HEK293T (cell line): ENCODE data around the gene NME3.
"Not testable (repeated sequence)": the region's sequence is repeated elsewhere in the genome, so short reads cannot be mapped to it uniquely, and the experiment has no call there.

Experiments used
- ARNT ChIP-seq: fragments of 450-650 bp; IDR thresholded peaks from 2 replicates; pipeline ENCODE4 v1.6.1; 2017; ENCODE audit warnings: mild to moderate bottlenecking
- BHLHE40 ChIP-seq: fragments of 450-650 bp; IDR thresholded peaks from 2 replicates; pipeline ENCODE4 v1.6.1; 2016; ENCODE audit warnings: mild to moderate bottlenecking, moderate library complexity, borderline replicate concordance
- ELF4 ChIP-seq: fragments of 450-650 bp; IDR thresholded peaks from 2 replicates; pipeline ENCODE4 v1.6.1; 2017; ENCODE audit warnings: antibody characterized with exemption
- FOXA1 ChIP-seq: fragments of 450-650 bp; IDR thresholded peaks from 2 replicates; pipeline ENCODE4 v1.6.1; 2016; ENCODE audit warnings: mild to moderate bottlenecking
- FOXK2 ChIP-seq: fragments of 450-650 bp; IDR thresholded peaks from 2 replicates; pipeline ENCODE4 v1.6.1; 2016; ENCODE audit warnings: mild to moderate bottlenecking
- FOXM1 ChIP-seq: fragments of 450-650 bp; IDR thresholded peaks from 2 replicates; pipeline ENCODE4 v1.6.1; 2017; ENCODE audit warnings: mild to moderate bottlenecking, borderline replicate concordance
- LEF1 ChIP-seq: fragments of 450-650 bp; IDR thresholded peaks from 2 replicates; pipeline ENCODE4 v1.6.1; 2017; ENCODE audit warnings: mild to moderate bottlenecking, borderline replicate concordance
- PKNOX1 ChIP-seq: fragments of 450-650 bp; IDR thresholded peaks from 2 replicates; pipeline ENCODE4 v1.6.1; 2016
- SP1 ChIP-seq: fragments of 450-650 bp; IDR thresholded peaks from 2 replicates; pipeline ENCODE4 v1.6.1; 2017
- SUZ12 ChIP-seq: fragments of 450-650 bp; IDR thresholded peaks from 2 replicates; pipeline ENCODE4 v1.6.1; 2016; ENCODE audit warnings: mild to moderate bottlenecking
- TARDBP ChIP-seq: fragments of 450-650 bp; IDR thresholded peaks from 2 replicates; pipeline ENCODE4 v1.6.1; 2016
- ZNF384 ChIP-seq: fragments of 450-650 bp; IDR thresholded peaks from 2 replicates; pipeline ENCODE4 v1.6.1; 2016

- not testable (repeated sequence) for TF ChIP-seq SP1, ELF4, FOXM1, FOXA1, SUZ12, ZNF384, LEF1, ARNT, FOXK2, PKNOX1, TARDBP, BHLHE40
These were observed 27.9 kb upstream of the NME3 start for GRCh38 chr16:1799263-1799662.
